Tibial artery (tissue), 4 donors: ENCODE measurements around the gene SMO.

ENCODE experiments used
- DNase-seq, 2 donors: peaks; one replicate each; pipeline ENCODE4 v3.0.0-alpha.2; 2019
- H3K27ac ChIP-seq, 2 donors: fragments of 200-600 bp; sonication (generic) in 1 of 2; 1 replicate in 1 of 2; 2 replicates in 1 of 2; pipeline ENCODE4 v1.5.1; 2018 to 2019; ENCODE audit warnings: mild to moderate bottlenecking in 1 of 2
- H3K27me3 ChIP-seq, 2 donors: fragments of 200-600 bp; sonication (generic) in 1 of 2; one replicate each; pipeline versions ENCODE4 v1.5.1 to v1.6.0; 2016 to 2019
- H3K36me3 ChIP-seq, 3 donors: fragments of 200-600 bp; sonication (generic) in 2 of 3; one replicate each; pipeline ENCODE4 v1.5.1; 2016 to 2019; ENCODE audit warnings: mild to moderate bottlenecking in 2 of 3
- H3K4me1 ChIP-seq, 4 donors: fragments of 200-600 bp; sonication (generic) in 2 of 4; 1 replicate in 3 of 4; 2 replicates in 1 of 4; pipeline ENCODE4 v1.5.1; 2016 to 2019
- H3K4me3 ChIP-seq, 2 donors: fragments of 200-600 bp; sonication (generic) in 1 of 2; 1 replicate in 1 of 2; 2 replicates in 1 of 2; pipeline ENCODE4 v1.5.1; 2018 to 2019; ENCODE audit warnings: mild to moderate bottlenecking in 2 of 2
- H3K9me3 ChIP-seq, 3 donors: fragments of 200-600 bp; sonication (generic) in 1 of 3; one replicate each; pipeline ENCODE4 v1.5.1; 2016 to 2019
- intact Hi-C: fragments of 100-400 bp; cut with DNase I; formaldehyde crosslinking; loops from one replicate; pipeline ENCODE4 v1.15.0; 2023; ENCODE audit warnings: low total_unique reads
- TF ChIP-seq, protein P1 (sequence below), 2 experiments: fragments of 200-600 bp in 1 of 2; fragments of 450-650 bp in 1 of 2; IDR thresholded peaks; one replicate each; pipeline ENCODE4 v1.5.1; 2017 to 2019; ENCODE audit warnings: antibody characterized with exemption in 2 of 2, mild to moderate bottlenecking in 1 of 2, moderate library complexity in 1 of 2

SMO gene

DNA sequence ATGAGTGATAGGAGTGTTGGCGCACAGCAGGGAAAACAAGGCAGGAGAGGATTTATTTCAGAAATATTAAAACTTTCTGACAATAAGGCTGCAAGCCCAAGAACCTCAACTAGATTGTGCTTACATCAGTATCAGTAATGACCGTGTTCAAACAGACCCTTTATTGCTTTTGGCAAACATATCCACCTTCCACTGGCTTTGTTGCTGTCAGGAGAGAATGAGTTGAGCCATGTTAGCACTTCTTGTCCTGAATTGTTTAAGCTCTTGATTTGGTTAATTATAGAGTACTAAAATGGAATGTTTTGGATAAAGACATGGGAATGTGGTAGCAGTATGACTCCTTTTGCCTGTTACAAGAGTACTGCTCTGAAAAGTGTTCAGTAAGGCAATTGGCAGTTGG is 40.2 kb downstream of the SMO start:
- Histone ChIP-seq H3K36me3 (no peaks in the 10 kb centered on the region), H3K4me1 (peaks cover 0 to 15% (median 3%) of the 10 kb centered on the region in 4 donors), H3K27ac (no peak overlapping the region), H3K9me3 (no peaks in the 10 kb centered on the region), H3K4me3 (no peak overlapping the region), H3K27me3 (no peaks in the 10 kb centered on the region)
- intact Hi-C loops: loop anchor here (10.0 kb wide), 1 partner anchor 46 kb away; no protein-coding TSS in a partner anchor
- TF ChIP-seq, protein P1, sequence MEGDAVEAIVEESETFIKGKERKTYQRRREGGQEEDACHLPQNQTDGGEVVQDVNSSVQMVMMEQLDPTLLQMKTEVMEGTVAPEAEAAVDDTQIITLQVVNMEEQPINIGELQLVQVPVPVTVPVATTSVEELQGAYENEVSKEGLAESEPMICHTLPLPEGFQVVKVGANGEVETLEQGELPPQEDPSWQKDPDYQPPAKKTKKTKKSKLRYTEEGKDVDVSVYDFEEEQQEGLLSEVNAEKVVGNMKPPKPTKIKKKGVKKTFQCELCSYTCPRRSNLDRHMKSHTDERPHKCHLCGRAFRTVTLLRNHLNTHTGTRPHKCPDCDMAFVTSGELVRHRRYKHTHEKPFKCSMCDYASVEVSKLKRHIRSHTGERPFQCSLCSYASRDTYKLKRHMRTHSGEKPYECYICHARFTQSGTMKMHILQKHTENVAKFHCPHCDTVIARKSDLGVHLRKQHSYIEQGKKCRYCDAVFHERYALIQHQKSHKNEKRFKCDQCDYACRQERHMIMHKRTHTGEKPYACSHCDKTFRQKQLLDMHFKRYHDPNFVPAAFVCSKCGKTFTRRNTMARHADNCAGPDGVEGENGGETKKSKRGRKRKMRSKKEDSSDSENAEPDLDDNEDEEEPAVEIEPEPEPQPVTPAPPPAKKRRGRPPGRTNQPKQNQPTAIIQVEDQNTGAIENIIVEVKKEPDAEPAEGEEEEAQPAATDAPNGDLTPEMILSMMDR (IDR thresholded peaks at IDR 0.05): no peak
- no peak for DNase-seq

DNA sequence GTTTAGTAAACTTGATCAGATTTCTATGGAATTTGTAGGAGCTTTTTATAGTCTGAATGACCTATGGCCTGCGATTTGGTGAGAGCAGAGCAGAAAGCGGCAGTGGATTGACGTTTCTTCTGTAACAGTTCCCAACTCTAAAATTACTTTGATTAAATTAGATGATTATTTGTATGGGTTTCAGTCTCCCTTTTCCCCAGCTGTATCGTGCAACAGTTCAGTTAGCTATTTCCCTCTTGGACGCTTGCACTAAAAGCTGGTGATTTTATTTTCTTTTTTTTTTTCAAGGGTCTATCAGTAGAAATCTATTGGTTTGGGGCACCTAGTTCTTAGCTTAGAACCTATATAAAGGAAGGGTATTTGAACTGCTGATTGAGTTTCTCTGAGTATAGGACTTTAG is 43.2 kb downstream of the SMO start:
- H3K27ac ChIP-seq: no peak overlapping the region
- no peaks in the 10 kb centered on the region for H3K36me3 ChIP-seq
- no peaks in the 10 kb centered on the region for H3K9me3 ChIP-seq
- no peak for DNase-seq
- H3K27me3 ChIP-seq: no peaks in the 10 kb centered on the region
- intact Hi-C loops: no loop called here
- H3K4me1 ChIP-seq: peaks cover 0 to under 1% (median 0%) of the 10 kb centered on the region in 4 donors
- no peak overlapping the region for H3K4me3 ChIP-seq
- TF ChIP-seq, protein P1 (IDR thresholded peaks at IDR 0.05): no peak

DNA sequence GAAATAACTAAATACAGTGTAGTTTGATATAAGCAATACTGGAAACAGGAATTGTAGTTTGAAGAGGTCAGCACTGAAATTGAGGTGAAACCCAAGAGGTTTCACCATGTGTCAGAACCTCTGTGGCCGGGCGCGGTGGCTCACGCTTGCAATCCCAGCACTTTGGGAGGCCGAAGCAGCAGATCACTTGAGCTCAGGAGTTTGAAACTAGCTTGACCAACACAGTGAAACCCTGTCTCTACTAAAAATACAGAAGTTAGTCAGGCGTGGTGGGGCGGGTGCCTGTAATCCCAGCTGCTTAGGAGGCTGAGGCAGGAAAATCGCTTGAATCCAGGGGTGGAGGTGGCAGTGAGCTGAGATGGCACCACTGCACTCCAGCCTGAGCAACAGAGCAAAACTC is 50.1 kb downstream of the SMO start:
- H3K36me3 ChIP-seq: no peaks in the 10 kb centered on the region
- H3K4me1 ChIP-seq: no peaks in the 10 kb centered on the region
- H3K27ac ChIP-seq: no peak overlapping the region
- intact Hi-C loops: no loop called here
- TF ChIP-seq, protein P1 (IDR thresholded peaks at IDR 0.05): no peak
- H3K4me3 ChIP-seq: no peak overlapping the region
- no peaks in the 10 kb centered on the region for H3K27me3 ChIP-seq
- DNase-seq: peak in 1 of 2 donors; percentile 35
- H3K9me3 ChIP-seq: no peaks in the 10 kb centered on the region

DNA sequence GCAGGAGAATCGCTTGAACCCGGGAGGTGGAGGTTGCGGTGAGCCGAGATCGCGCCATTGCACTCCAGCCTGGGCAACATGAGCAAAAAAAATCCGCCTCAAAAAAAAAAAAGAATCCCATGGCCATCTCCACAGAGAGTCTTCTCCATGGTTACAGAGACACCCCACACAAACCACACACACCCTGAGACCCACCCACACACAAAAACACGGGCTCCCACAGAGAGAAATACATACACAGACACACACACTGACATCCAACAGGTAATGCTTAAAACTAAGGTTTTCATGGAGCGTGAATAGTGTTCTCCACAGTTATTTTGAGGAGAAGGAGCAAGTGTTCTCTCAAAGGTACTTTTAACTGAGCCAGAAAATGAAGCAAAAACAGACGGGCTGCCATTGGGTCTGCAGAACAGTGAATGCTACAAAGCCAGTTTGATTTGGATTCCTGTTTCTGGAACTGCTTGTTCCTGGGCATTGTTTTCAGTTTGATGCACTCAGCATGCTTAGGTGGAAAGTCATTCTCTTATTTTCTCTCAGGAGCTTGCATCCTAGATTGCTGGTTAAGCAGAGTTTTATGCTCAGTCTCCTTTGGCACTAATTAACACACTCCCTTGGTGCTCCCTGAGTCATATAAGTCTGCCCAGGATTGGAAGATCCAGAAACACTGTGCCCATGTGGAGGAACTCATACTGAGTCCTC is 51.8 kb downstream of the SMO start:
- intact Hi-C loops: no loop called here

DNA sequence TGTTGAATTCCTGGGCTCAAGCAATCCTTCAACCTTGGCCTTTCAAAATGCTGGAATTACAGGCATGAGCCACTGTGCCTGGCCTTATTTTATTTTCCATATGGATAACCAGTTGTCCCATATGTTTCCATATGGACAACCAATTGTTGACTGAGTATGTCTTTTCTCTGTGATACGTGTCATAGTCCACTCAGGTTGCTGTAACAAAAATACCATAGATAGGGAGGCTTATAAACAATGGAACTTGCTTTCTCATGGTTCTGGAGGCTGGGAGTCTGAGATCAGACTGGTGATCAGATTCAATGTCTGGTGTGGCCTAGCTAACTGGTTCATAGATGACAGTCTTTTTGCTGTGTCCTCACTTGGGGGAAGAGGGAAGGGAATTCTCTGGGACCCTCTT is 55.8 kb downstream of the SMO start:
- H3K27ac ChIP-seq: no peak overlapping the region
- no peaks in the 10 kb centered on the region for H3K4me1 ChIP-seq
- H3K9me3 ChIP-seq: no peaks in the 10 kb centered on the region
- no peaks in the 10 kb centered on the region for H3K36me3 ChIP-seq
- no peak for DNase-seq
- TF ChIP-seq, protein P1 (IDR thresholded peaks at IDR 0.05): no peak
- intact Hi-C loops: no loop called here
- no peaks in the 10 kb centered on the region for H3K27me3 ChIP-seq
- H3K4me3 ChIP-seq: no peak overlapping the region

More for the DNA sequence above, 51.8 kb downstream of the SMO start:
- Histone ChIP-seq H3K36me3 (no peaks in the 10 kb centered on the region), H3K4me1 (no peaks in the 10 kb centered on the region), H3K27ac (no peak overlapping the region), H3K27me3 (no peaks in the 10 kb centered on the region), H3K9me3 (no peaks in the 10 kb centered on the region), H3K4me3 (no peak overlapping the region)
- no peak for DNase-seq
- TF ChIP-seq, protein P1 (IDR thresholded peaks at IDR 0.05): no peak
